Stimulated activated CD4-positive, alpha-beta T cell treated with anti-CD3 and anti-CD28 coated beads, Interleukin-15, amount 100 ng/mL, for 24 hours (primary cell): ENCODE results near the gene FUT3.
"Not testable (repeated sequence)": the region's sequence is repeated elsewhere in the genome, so short reads cannot be mapped to it uniquely, and the experiment has no call there.

ENCODE experiments used
- DNase-seq: peaks from one replicate; pipeline ENCODE4 v3.0.0-alpha.2; 2020

The FUT3 gene

DNA sequence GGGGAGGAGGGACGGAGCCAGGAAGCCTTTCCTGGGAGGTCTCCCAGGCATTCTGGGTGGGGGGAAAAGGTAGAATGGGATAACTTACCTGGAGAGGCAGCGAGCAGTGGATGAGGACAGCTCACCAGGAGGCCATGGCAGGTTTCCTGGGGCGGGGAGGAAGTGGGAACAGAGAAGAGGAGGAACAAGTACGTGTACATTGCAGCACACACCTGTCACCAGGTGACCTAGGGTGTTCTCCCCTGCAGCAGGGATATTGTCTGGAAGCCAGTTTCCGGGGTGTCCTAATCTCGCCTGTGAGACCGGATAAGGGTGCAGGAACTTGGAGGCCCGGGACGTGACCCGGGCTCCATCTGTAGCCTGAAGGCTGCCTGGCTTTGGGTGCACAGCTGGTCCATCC, at the start of gene FUT3:
TSS of gene FUT3 (minus strand) at position 148 of the 400 bp plus-strand sequence.
- no peak for DNase-seq

DNA sequence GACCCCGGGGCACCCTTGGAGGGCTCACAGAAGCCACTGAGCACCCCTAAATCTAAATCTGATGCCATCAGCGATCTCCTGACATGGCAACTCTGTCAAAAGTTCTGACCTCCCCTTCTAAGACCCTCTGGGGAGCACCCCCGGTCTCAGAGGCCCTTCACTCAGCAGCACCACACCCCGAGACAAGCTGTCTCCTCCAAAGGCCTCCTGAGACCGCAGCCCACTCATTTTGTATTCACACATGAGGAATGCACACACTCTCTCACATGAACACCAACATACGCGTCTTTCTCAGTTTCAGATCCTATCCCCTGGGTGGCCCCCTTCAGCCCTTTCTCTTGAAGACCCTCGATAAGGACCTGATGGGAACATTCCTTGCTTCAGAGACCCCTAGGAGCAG, 49.7 kb upstream of the FUT3 start:
- DNase-seq, result no peak

DNA sequence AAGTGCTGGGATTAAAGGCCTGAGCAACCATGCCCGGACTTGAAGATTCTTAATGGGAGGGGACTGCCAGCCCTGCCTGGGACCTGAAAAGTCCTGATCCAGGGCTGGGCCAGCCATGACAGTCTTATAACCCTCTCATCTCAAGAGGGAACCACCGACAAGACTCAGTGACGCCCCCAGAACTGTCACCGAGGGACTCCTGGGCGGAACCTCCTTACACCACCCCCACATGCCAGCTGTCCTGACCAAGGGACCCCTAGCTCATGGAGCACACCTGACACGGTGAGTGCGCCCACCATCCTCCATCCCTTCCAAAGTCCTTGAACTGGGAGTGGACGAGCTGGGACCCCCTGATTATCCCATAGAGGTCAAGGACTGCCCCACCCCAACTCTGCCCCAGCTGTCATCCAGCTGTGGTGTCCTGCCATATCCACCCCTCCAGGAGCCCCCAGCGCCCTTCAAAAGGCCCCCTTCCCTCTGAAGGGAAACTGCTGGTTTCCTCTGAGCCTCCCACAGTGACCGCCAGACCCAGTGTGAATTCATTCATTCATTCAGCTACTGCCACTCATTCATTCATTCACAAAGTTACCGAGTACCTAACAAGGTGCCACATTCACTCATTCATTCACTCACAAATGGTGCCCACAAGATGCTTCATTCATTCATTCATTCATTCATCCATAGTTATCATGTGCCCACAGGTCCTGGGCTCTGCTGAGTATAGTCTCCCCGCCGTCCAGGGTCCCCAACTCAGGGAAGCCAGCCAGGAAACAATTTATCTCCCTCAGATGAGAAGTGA, 48.7 kb upstream of the FUT3 start:
- no peak for DNase-seq

GRCh38 chr19:5897189-5897969, 46.1 kb upstream of the FUT3 start:
- no peak for DNase-seq

DNA sequence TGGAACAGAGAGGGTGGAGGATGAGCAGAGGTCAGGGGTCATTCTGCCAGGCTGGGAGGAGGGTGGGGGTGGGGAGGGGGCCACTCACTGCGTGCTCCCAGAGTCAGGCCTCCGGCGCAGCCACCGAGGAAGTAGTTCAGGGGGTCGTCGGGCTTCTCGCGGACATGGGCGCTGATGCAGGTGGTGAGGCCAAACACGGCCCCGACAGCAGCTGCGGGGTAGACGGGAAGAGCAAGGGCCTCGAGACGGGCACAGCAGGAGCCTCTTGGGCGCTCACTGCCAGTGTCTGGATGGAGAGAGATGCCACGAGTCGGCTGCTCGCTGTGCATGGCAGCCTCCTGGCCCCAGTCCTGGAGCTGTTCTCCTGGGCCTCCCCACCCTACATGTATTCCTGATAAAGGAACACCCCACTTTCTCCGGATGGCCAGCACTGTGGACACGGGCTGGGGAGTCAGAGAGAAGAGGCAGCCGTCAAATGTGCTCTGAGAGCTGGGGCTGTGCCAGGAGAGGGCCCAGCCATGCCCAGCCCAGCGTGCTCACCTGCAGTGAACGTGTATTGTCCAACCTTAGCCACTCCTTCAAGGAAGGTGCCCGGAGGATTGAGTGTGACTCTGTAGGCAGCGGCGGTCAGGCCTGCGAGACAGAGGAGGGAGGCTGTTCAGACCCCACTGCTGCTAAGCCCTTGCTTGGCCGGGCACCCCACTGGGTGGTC, 45.3 kb upstream of the FUT3 start:
- DNase-seq, result no peak

- DNase-seq, result no peak
These were observed 44.6 kb upstream of the FUT3 start for GRCh38 chr19:5895890-5896289.

- no peak for DNase-seq
These were observed 44.2 kb upstream of the FUT3 start for GRCh38 chr19:5895409-5895808.

- no peak for DNase-seq
These were observed 43.6 kb upstream of the FUT3 start for GRCh38 chr19:5894704-5895349.

GRCh38 chr19:5893907-5894703, 42.9 kb upstream of the FUT3 start:
- DNase-seq, result no peak

DNA sequence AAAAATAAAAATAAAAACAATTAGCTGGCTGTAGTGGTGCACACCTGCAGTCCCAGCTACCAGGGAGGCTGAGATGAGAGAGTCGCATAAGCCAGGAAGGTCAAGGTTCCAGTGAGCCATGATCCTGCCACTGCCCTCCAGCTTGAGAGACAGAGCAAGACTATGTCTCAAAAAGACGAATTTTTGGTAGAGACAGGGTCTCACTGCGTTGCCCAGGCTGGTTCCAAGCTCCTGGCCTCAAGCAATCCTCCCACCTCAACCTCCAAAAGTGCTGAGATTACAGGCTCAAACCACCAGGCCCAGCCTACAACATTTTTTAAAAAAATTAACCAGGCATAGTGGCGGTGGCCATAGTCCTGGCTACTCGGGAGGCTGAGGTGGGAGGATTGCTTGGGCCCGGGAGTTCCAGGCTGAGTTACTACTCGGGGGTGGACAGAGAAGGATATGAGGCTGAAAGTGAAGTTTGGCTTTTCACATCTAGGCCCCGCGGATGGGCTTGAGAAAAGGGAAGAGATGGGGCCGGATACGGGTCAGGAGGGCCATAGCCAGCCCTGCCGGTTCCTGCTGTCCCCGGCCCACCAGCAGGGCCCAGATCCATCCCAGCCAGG, 42.2 kb upstream of the FUT3 start:
- no peak for DNase-seq

GRCh38 chr19:5892772-5893275, 41.6 kb upstream of the FUT3 start:
- DNase-seq, result no peak

GRCh38 chr19:5891938-5892771, 40.9 kb upstream of the FUT3 start:
- DNase-seq, result peak; percentile 39

DNA sequence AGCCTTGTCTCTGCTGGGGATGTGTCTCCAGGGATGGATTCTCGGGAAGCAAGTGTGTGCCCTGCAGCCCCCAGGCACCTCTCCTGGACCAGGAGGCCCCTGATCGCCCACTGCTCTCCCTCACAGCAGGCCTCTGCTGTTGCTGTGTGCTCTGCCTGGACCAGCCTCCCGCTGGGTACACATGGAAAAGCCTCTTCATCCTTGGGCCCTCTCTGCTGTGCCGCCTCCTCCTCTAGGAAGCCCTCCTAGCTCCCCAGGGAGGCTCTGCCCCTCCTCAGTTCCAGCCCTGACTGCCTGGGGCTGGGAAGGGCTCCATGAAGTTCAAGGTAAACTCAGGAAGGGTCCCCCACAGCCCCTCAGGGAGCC, 40.3 kb upstream of the FUT3 start:
- no peak for DNase-seq

GRCh38 chr19:5890099-5890498, 38.9 kb upstream of the FUT3 start:
- no peak for DNase-seq

GRCh38 chr19:5889288-5889971, 38.2 kb upstream of the FUT3 start:
- DNase-seq, result no peak

- DNase-seq, result not testable (repeated sequence)
These were observed 33.0 kb upstream of the FUT3 start for GRCh38 chr19:5884065-5884811.

DNA sequence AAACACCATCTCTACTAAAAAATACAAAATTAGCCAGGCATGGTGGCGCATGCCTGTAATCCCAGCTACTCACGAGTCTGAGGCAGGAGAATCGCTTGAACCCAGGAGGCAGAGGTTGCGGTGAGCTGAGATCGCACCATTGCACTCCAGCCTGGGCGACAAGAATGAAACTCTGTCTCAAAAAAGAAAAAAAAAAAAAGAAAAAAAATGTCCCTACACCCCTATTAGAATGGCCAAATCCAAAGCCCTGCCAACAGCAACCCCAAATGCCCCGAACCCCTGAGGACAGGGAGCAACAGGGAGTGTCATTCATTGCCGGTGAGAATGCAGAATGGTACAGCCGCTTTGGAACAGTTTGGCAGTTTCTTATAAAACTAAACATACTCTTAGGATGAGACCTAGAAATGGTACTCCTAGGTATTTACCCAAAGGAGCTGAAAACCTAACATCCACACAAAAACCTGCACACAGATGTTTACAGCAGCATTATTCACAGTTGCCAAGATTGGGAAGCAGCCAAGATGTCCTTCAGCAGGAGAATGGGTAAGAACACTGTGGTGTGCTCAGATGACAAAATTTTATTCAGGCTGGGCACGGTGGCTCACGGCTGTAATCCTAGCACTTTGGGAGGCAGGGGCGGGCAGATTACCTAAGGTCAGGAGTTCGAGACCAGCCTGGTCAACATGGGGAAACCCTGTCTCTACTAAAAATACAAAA, 32.1 kb upstream of the FUT3 start:
- DNase-seq, result not testable (repeated sequence)

DNA sequence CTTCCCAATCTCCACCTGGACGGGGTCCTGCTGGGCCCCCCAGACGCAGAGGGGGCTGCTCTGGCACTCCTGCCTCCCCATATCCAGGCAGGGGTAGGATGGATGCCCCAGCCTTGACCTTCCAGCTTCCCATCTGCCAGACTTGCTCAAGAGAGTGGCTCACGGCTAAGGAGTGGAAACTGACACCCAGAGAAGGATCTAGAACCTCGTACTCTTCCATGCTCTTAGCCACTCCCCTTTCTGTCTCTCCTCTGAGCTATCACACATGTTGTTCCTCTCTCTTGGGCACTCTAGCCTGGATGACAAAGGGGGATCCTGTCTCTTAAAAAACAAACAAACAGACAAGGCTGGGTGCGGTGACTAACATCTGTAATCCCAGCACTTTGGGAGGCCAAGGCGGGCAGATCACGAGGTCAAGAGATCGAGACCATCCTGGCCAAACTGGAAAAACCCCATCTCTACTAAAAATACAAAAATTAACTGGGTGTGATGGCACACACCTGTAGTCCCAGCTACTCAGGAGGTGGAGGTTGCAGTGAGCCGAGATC, 31.2 kb upstream of the FUT3 start:
- no peak for DNase-seq
